ENCODE measurements around the gene WDR11.

The WDR11 gene

DNA sequence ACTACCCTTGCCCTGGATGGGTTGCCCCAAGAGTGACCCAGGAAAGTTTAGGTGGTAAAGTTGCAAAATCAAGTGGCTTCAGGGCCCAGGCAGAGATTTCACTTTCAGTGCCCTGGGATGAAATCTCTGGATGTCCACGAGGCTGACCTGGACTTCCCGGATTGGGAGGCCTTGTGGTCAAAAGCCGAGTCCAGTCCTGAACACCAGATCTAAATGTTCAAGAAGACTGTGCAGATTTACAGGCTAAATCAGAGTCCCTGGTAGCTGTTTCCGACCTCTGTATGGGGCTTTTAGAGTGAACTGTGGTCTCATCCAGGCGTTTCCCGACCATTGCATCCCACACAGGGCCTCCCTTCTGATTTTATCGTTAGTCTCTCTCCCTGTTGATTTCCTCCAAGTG lies 95.3 kb downstream of the WDR11 start:
- no peak for DNase-seq

GRCh38 chr10:120948889-120949608 lies 97.9 kb downstream of the WDR11 start:
- peak; percentile 67 for DNase-seq

DNA sequence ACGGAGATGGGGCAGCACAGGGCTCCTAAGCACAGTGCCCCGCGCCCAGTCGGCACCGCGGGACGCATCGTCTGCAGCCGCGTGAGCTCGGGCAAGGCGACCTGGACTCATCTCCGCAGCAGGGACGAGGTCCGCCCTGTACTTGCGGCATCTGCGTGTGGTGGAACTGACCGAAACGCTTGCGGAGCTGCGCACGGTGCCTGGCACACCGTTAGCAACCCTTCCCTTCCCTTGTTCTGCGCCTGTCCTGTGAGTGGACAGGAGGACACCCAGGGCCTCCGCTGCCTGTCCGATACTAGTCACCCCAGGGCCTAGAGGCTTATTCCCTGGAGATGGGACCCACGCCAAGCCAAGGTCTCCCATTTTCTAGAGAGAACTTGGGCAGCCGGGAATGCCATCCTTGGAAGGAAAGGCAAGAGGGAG lies 98.5 kb downstream of the WDR11 start:
- no peak for DNase-seq

DNA sequence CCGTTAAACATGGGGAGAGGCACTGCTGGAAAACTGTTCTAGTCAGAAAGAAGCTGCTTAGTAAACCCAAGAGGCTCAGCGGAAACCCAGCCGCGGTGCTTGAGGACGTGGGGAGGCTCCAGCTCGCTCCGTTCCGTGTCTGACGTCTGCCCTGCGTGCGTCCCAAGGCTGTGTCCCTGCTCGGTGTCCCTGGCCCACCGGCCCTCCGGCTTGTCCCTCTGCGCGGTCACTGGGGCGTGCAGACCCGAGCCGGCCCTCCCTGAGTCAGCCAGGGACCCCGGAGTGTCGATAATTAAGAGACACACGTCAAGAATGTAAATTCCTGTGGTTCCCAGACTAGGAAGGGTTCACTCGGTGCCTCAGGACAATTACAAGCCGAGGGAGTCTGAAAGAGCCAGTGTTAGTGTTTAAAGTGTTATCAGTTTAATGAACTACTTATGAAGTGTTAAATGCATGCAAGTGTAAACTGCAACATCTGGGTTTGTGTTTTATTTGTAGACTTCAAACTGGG lies 98.9 kb downstream of the WDR11 start:
- DNase-seq = peak; percentile 39

DNA sequence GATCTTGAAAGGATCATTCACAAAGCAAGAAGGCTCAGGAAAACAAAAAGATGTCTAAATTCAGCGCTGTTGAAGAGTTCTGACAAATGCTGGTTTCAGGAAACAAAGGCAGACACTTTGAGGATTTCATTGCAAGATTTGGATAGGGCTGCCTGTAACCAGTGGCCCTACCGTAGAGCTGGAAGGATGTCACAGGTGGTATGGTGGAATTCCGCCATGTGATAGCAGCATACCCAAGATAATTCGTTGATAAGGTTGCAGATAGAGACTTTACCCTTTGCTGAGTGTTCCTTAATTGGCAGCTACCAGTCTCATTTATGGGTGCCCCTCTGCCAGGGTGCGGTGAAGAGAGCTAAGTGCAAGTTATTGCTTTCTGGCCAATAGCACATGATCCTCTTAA lies 100.1 kb downstream of the WDR11 start:
- no peak for DNase-seq

- DNase-seq = no peak
Measured at GRCh38 chr10:120953897-120954296, 102.7 kb downstream of the WDR11 start.
